HepG2 (cell line): Measurements from ENCODE around the gene ZNF23. TPM values are rescaled to one million over a fixed set of nuclear protein-coding genes. Genes with fewer than 3 reads are reported as not detected.
A peak's percentile ranks its signal among the peaks of the same experiment; 100 is the strongest.

Source experiments
- GATA4 ChIP-seq: sonication (generic); IDR thresholded peaks from 2 replicates; pipeline ENCODE4 v1.6.1; 2016; ENCODE audit warnings: antibody characterized with exemption, low read depth, borderline replicate concordance
- HOXA9 ChIP-seq: sonication (generic); formaldehyde crosslinking; IDR thresholded peaks from 2 replicates; pipeline ENCODE4 v1.8.1; 2022; ENCODE audit warnings: missing genetic modification reagents, mild to moderate bottlenecking, moderate library complexity, borderline replicate concordance
- MLX ChIP-seq: IDR thresholded peaks from 2 replicates; pipeline ENCODE4 v1.6.1; 2016
- PRDM10 ChIP-seq: sonication (generic); formaldehyde crosslinking; IDR thresholded peaks from 2 replicates; pipeline ENCODE4 v1.4.0; 2020; ENCODE audit warnings: low read depth, missing genetic modification reagents
- SAFB2 ChIP-seq: sonication (generic); formaldehyde crosslinking; IDR thresholded peaks from 2 replicates; pipeline ENCODE4 v1.5.1; 2020; ENCODE audit warnings: missing genetic modification reagents, low read depth, mild to moderate bottlenecking, borderline replicate concordance
- STAT6 ChIP-seq: sonication (generic); formaldehyde crosslinking; IDR thresholded peaks from 2 replicates; pipeline ENCODE4 v1.4.0; 2020; ENCODE audit warnings: missing genetic modification reagents, mild to moderate bottlenecking, borderline replicate concordance
- ZBTB7B ChIP-seq: sonication (generic); formaldehyde crosslinking; IDR thresholded peaks from 2 replicates; pipeline ENCODE4 v1.4.0; 2020; ENCODE audit warnings: missing genetic modification reagents
- ZFP36 ChIP-seq: fragments of 150-350 bp; IDR thresholded peaks from 2 replicates; pipeline ENCODE4 v1.6.1; 2018; ENCODE audit warnings: borderline replicate concordance, low read length, low read depth; ENCODE audit not compliant: partially characterized antibody
- ZNF18 ChIP-seq: sonication (generic); formaldehyde crosslinking; IDR thresholded peaks from 2 replicates; pipeline ENCODE4 v1.8.0; 2022; ENCODE audit warnings: mild to moderate bottlenecking, missing genetic modification reagents; ENCODE audit not compliant: insufficient replicate concordance
- ZNF761 ChIP-seq: sonication (generic); formaldehyde crosslinking; conservative IDR thresholded peaks from 2 replicates; pipeline ENCODE4 v1.4.0; 2020; ENCODE audit warnings: mild to moderate bottlenecking, missing genetic modification reagents
- ZNF773 ChIP-seq: sonication (generic); formaldehyde crosslinking; IDR thresholded peaks from 2 replicates; pipeline ENCODE4 v1.4.0; 2020; ENCODE audit warnings: missing genetic modification reagents, borderline replicate concordance
- polyA plus RNA-seq, 8 experiments: library from polyadenylated mRNA; depleted of rRNA in 3 of 8; stranded (reverse) in 7 of 8; unstranded in 1 of 8; fragments of >200 nt; fragmentation: Illumina TruSeq in 4 of 8; extraction: Trizol in 4 of 8; gene quantifications; 2 replicates each; pipeline versions ENCODE4 v1.2.1 to v1.2.3, GENCODE V29; 2011 to 2016; ENCODE audit warnings: low read depth in 4 of 8, missing spikeins in 1 of 8, mixed read lengths in 1 of 8; ENCODE audit not compliant: insufficient read depth in 1 of 8
- total RNA-seq, 5 experiments: library from RNA; depleted of rRNA; stranded (reverse); fragments of >200 nt; fragmentation: Illumina TruSeq; extraction: Trizol; gene quantifications; 2 replicates each; pipeline ENCODE4 v1.2.3, GENCODE V29; 2016; ENCODE audit warnings: low read depth in 1 of 5
- TF ChIP-seq, protein P1 (sequence below): sonication (generic); formaldehyde crosslinking; IDR thresholded peaks from 2 replicates; pipeline ENCODE4 v1.4.0; 2020; ENCODE audit warnings: missing genetic modification reagents

ZNF23 gene
- total and polyA plus RNA-seq, 2 of the 13 experiments (the other 11 are each of a cell fraction or from before 2014, with no cell fraction given): 8.6 to 12.2 TPM

- TF ChIP-seq, protein P1, sequence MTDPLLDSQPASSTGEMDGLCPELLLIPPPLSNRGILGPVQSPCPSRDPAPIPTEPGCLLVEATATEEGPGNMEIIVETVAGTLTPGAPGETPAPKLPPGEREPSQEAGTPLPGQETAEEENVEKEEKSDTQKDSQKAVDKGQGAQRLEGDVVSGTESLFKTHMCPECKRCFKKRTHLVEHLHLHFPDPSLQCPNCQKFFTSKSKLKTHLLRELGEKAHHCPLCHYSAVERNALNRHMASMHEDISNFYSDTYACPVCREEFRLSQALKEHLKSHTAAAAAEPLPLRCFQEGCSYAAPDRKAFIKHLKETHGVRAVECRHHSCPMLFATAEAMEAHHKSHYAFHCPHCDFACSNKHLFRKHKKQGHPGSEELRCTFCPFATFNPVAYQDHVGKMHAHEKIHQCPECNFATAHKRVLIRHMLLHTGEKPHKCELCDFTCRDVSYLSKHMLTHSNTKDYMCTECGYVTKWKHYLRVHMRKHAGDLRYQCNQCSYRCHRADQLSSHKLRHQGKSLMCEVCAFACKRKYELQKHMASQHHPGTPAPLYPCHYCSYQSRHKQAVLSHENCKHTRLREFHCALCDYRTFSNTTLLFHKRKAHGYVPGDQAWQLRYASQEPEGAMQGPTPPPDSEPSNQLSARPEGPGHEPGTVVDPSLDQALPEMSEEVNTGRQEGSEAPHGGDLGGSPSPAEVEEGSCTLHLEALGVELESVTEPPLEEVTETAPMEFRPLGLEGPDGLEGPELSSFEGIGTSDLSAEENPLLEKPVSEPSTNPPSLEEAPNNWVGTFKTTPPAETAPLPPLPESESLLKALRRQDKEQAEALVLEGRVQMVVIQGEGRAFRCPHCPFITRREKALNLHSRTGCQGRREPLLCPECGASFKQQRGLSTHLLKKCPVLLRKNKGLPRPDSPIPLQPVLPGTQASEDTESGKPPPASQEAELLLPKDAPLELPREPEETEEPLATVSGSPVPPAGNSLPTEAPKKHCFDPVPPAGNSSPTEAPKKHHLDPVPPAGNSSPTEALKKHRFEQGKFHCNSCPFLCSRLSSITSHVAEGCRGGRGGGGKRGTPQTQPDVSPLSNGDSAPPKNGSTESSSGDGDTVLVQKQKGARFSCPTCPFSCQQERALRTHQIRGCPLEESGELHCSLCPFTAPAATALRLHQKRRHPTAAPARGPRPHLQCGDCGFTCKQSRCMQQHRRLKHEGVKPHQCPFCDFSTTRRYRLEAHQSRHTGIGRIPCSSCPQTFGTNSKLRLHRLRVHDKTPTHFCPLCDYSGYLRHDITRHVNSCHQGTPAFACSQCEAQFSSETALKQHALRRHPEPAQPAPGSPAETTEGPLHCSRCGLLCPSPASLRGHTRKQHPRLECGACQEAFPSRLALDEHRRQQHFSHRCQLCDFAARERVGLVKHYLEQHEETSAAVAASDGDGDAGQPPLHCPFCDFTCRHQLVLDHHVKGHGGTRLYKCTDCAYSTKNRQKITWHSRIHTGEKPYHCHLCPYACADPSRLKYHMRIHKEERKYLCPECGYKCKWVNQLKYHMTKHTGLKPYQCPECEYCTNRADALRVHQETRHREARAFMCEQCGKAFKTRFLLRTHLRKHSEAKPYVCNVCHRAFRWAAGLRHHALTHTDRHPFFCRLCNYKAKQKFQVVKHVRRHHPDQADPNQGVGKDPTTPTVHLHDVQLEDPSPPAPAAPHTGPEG (CRISPR knock-in tag): peak; percentile 85
- TF ChIP-seq ZNF18 (peak; percentile 98), STAT6 (CRISPR knock-in tag) (peak; percentile 98), ZFP36 (peak; percentile 83), GATA4 (no peak), SAFB2 (peak; percentile 49; the same call in 1 of the 2 replicates), PRDM10 (CRISPR knock-in tag) (peak; percentile 87), ZNF773 (CRISPR knock-in tag) (0 out of 2 replicates have a peak, but pooled peaks have one; percentile 24), HOXA9 (CRISPR knock-in tag) (no peak), MLX (CRISPR knock-in tag) (peak; percentile 75; the same call in 1 of the 2 replicates), ZNF761 (CRISPR knock-in tag) (peak; percentile 98), ZBTB7B (peak; percentile 88)
Observed at GRCh38 chr16:71426069-71426879, 35.8 kb downstream of the ZNF23 start (continued).
